HG02840 (cell line): ENCODE measurements around the gene UNC119.
"Not testable (repeated sequence)": the region's sequence is repeated elsewhere in the genome, so short reads cannot be mapped to it uniquely, and the experiment has no call there.

Source experiments
- ATAC-seq: cut with Tn5 transposase; IDR thresholded peaks from one replicate; pipeline ENCODE4 v1.9.1; 2021; ENCODE audit warnings: mild to moderate bottlenecking, moderate library complexity, moderate number of reproducible peaks; ENCODE audit not compliant: unreplicated experiment, low FRiP score

UNC119 gene

GRCh38 chr17:28552176-28552999 is at the start of gene UNC119:
Gene UNC119 (minus strand): TSS chr17:28552624. CDS start chr17:28552557, 67 bp downstream.
- ATAC-seq: peak; percentile 58

GRCh38 chr17:28599311-28600184 is 47.1 kb upstream of the UNC119 start:
- peak; percentile 39 for ATAC-seq

- ATAC-seq: peak; percentile 71
Measured at GRCh38 chr17:28598799-28599310, 46.4 kb upstream of the UNC119 start, which contains the start of gene SPAG5. Gene SPAG5 (minus strand): TSS chr17:28599025. CDS start chr17:28598946, 79 bp downstream.

- ATAC-seq: no peak
Measured at GRCh38 chr17:28598389-28598788, 46.0 kb upstream of the UNC119 start.

GRCh38 chr17:28597606-28598383 is 45.4 kb upstream of the UNC119 start:
- ATAC-seq: no peak

GRCh38 chr17:28592260-28592659 is 39.8 kb upstream of the UNC119 start:
- ATAC-seq: no peak

- no peak for ATAC-seq
Measured at GRCh38 chr17:28585851-28586250, 33.4 kb upstream of the UNC119 start.

- no peak for ATAC-seq
Measured at GRCh38 chr17:28584434-28584833, 32.0 kb upstream of the UNC119 start.

- no peak for ATAC-seq
Measured at GRCh38 chr17:28582513-28582912, 30.1 kb upstream of the UNC119 start.

GRCh38 chr17:28580959-28581358 is 28.5 kb upstream of the UNC119 start:
- no peak for ATAC-seq

GRCh38 chr17:28579526-28579925 is 27.1 kb upstream of the UNC119 start:
- no peak for ATAC-seq

GRCh38 chr17:28578246-28579195 is 26.1 kb upstream of the UNC119 start:
- ATAC-seq: no peak

- no peak for ATAC-seq
Measured at GRCh38 chr17:28577466-28577824, 25.0 kb upstream of the UNC119 start.

GRCh38 chr17:28576758-28577465 is 24.5 kb upstream of the UNC119 start, which contains the start of gene ALDOC:
Gene ALDOC (minus strand): TSS chr17:28576895. CDS start chr17:28575532, 1,363 bp downstream.
- peak; percentile 81 for ATAC-seq

GRCh38 chr17:28576016-28576415 is 23.6 kb upstream of the UNC119 start:
- not testable (repeated sequence) for ATAC-seq

GRCh38 chr17:28575126-28575795 is 22.8 kb upstream of the UNC119 start:
- ATAC-seq: no peak

GRCh38 chr17:28574526-28574925 is 22.1 kb upstream of the UNC119 start:
- ATAC-seq: no peak

- no peak for ATAC-seq
Measured at GRCh38 chr17:28573966-28574480, 21.6 kb upstream of the UNC119 start.
